ENCODE results near the gene PAGR1.

PAGR1 gene

DNA sequence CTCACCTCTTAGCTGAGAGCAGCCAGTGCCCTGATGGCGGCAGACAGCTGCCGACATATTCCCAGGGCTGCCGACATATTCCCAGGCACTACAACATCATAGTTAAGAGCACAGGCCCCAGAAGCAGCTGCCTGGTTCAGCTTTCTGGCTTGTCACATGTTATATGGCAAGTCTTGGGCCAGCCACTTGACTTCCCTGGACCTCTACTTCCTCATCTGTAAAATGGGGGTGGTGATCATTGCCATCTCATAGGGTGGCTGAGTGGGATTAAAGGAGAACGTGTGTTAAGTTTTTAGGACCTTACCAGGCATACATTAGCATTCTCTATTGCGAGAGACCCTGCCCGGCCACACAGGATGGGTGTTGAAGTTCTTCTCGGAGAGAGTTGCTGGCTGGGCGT lies 28.0 kb downstream of the PAGR1 start:
- TF ChIP-seq ZFX (IDR thresholded peaks at IDR 0.05; ENCODE audit: borderline replicate concordance), result no peak
- TF ChIP-seq, protein P1, sequence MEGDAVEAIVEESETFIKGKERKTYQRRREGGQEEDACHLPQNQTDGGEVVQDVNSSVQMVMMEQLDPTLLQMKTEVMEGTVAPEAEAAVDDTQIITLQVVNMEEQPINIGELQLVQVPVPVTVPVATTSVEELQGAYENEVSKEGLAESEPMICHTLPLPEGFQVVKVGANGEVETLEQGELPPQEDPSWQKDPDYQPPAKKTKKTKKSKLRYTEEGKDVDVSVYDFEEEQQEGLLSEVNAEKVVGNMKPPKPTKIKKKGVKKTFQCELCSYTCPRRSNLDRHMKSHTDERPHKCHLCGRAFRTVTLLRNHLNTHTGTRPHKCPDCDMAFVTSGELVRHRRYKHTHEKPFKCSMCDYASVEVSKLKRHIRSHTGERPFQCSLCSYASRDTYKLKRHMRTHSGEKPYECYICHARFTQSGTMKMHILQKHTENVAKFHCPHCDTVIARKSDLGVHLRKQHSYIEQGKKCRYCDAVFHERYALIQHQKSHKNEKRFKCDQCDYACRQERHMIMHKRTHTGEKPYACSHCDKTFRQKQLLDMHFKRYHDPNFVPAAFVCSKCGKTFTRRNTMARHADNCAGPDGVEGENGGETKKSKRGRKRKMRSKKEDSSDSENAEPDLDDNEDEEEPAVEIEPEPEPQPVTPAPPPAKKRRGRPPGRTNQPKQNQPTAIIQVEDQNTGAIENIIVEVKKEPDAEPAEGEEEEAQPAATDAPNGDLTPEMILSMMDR (IDR thresholded peaks at IDR 0.05), result no peak
- 0 out of 2 replicates have a peak overlapping the region, but pooled peaks have one; percentile 5 for H3K27ac ChIP-seq

- no peak for TF ChIP-seq ZFX (IDR thresholded peaks at IDR 0.05; ENCODE audit: borderline replicate concordance)
- no peak overlapping the region for H3K27ac ChIP-seq
Observed at GRCh38 chr16:29844575-29845331, 28.8 kb downstream of the PAGR1 start.

DNA sequence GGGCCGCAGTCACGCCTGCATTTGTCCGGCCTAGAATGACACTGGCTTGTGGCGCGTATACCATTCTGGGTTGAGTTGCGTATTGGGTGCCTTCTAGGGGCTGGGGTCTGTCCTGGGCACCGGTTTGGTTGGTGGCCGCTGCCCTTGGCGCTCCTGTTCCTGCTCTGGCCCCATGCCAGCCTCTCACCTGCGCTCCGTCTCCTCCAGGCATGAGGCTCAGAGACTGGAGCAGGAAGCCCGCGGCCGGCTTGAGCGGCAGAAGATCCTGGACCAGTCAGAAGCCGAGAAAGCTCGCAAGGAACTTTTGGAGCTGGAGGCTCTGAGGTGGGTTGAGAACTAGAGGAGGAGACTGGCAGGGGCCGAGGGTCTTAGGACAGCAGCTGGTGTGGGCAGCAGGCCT lies 29.7 kb downstream of the PAGR1 start:
- TF ChIP-seq, protein P1 (IDR thresholded peaks at IDR 0.05), result no peak
- no peak overlapping the region for H3K27ac ChIP-seq

DNA sequence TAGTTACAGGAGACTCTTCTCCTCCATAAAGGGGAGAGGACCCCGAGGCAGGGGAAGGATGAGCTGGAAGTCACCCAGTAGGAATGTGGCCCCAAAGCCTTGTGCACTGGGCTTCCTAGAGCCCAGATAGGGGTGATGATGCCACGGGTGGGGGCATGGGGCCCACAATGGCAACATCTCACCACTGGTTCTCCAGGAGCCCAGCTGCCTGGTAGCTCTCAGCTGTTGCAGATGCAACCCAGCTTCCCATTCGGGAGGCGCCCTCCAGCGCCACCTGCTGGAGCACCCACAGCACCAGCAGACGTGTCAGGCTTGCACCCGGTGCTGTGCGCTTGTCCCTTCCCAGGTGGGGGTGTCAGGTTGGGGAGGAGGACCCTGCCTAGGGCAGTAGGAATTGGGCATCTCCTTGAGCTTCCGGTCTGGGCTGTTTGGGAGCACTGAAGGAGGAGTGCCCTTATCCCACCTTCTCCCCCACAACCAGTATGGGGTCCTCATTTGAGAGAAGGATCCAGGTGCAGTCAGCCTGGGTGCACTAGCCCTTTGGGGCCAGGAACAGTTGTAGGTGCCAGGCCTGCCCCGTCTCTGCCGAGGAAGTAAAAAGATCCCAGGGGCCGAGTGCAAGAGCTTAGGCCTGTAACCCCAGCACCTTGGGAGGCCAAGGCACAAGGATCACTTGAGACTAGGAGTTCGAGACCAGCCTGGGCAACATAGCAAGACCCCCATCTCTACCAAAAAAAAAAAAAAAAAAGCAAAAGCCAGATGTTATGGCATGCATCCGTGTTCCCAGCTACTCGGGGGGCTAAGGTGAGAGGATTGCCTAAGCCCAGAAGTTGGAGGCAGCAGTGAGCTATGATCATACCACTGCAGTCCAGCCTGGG lies 32.7 kb downstream of the PAGR1 start:
- TF ChIP-seq, protein P1 (IDR thresholded peaks at IDR 0.05), result peak; percentile 96
- TF ChIP-seq ZFX (IDR thresholded peaks at IDR 0.05; ENCODE audit: borderline replicate concordance), result no peak
- no peak overlapping the region for H3K27ac ChIP-seq

DNA sequence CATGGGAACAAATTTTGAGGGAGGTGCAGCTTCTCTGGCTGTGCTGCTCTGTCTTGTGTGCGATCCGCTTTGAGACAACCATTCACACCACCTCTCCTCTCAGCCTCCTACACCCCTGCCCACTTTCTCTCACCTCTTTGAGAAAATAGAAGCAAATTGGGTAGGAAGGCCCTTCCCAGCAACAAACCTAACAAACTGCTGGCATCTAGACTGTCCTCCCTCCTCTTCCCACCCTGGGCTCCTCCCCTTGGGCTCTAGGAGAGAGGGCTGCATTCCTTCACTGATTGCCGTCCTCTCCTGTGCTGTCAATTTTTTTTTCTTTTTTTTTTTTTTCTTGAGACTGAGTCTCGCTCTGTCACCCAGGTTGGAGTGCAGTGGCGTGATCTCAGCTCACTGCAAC lies 33.6 kb downstream of the PAGR1 start:
- H3K27ac ChIP-seq, result no peak overlapping the region

GRCh38 chr16:29850998-29851397 lies 35.0 kb downstream of the PAGR1 start:
- TF ChIP-seq, protein P1 (IDR thresholded peaks at IDR 0.05), result no peak
- TF ChIP-seq ZFX (IDR thresholded peaks at IDR 0.05; ENCODE audit: borderline replicate concordance), result no peak
- no peak overlapping the region for H3K27ac ChIP-seq

More for the DNA sequence above, 33.6 kb downstream of the PAGR1 start:
- TF ChIP-seq ZFX (IDR thresholded peaks at IDR 0.05; ENCODE audit: borderline replicate concordance), result no peak
- TF ChIP-seq, protein P1 (IDR thresholded peaks at IDR 0.05), result no peak

- no peak overlapping the region for H3K27ac ChIP-seq
- TF ChIP-seq ZFX (IDR thresholded peaks at IDR 0.05; ENCODE audit: borderline replicate concordance), result no peak
- TF ChIP-seq, protein P1 (IDR thresholded peaks at IDR 0.05), result no peak
Observed at GRCh38 chr16:29852654-29853053, 36.7 kb downstream of the PAGR1 start.

All from 22Rv1 (cell line).